Middle frontal gyrus (tissue), 1 donor: Measurements from ENCODE around the gene RMDN2.
A peak's percentile ranks its signal among the peaks of the same experiment; 100 is the strongest.

Source experiments
- DNase-seq: peaks from one replicate; pipeline ENCODE4 v3.0.0-alpha.2; 2015; ENCODE audit warnings: low spot score; ENCODE audit errors: extremely low spot score

The RMDN2 gene, protein sequence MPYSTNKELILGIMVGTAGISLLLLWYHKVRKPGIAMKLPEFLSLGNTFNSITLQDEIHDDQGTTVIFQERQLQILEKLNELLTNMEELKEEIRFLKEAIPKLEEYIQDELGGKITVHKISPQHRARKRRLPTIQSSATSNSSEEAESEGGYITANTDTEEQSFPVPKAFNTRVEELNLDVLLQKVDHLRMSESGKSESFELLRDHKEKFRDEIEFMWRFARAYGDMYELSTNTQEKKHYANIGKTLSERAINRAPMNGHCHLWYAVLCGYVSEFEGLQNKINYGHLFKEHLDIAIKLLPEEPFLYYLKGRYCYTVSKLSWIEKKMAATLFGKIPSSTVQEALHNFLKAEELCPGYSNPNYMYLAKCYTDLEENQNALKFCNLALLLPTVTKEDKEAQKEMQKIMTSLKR

GRCh38 chr2:37925063-37925897 is at the start of gene RMDN2:
TSS of gene RMDN2 (plus strand) at chr2:37925287. CDS start at chr2:37929278, 3,991 bp downstream.
- DNase-seq: peak; percentile 83

GRCh38 chr2:37875403-37875906 is 49.6 kb upstream of the RMDN2 start:
- no peak for DNase-seq

DNA sequence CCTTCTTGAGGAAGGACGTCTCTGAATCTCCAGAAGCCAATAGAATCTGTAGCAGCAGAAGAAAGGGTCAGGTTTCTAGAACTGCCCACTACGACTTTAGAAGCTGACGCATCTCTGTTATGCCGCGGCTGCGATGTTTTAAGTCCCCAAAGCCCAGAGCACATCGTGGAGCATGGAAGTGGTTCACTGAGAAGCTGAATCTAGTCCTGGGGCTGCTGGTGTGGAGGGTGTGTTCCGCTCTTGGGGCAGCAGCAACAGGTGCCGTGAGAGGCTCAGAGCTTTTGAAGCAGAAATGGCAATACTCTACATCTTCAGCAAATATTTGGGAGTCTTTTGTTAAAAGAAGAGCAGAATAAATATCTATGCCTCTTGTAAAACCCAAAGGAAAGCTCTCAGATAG is 48.9 kb upstream of the RMDN2 start:
- no peak for DNase-seq

DNA sequence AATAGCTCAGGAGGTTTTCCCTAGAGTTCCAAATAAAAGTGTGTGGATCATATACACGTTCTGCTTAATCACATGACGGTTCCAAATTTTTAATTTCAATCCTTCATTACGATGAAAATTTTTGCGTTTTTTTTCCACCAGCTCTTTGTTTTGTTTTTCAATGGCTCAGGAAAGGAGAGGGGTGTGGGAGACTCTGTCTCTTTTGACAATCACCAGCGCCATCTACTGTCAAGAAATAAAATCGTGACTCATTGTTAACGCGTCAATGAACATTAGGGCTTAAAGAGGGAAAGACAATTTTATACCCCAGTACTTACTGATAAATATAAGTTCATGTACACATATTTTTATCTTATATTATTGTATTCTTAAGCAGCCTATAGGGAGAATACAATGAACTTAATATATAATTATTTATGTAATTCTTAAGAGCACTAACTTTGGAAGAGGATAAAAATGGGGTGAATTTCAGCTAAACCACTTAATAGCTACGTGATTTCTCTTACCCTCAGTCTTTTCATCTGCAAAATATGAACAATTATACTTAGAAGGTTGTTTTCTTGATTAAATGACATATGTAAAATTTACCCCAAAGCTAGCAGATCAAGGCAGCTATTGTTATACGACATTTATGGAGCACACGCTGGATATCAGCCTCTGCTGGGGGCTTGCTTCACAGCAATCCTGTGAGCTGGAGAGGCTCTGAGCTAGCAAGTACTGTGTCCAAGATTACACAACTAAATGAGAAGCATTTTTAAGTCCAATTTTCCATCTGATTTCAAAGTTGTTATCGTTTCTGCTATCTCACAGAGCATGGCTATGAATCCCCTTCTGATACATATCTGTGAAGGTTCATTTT is 47.4 kb upstream of the RMDN2 start:
- DNase-seq: peak; percentile 43

DNA sequence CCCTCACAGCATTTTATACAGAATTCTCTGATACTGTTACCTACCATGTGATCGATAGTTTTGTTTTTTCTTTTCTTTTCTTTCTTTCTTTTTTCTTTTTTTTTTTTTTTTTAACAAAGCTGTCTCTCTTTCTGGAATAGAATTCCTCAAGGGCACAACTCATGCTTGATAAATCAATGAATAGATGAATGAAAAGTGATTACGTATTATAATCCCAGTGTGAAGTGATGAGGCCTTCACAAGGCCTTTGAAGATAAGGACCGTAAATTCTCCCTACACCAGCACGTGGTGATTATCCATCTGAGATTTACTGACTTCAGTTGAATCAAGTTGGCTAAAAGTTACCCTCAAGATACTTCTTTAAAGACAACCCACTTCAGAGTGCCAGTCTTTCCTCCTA is 46.6 kb upstream of the RMDN2 start:
- DNase-seq: no peak

GRCh38 chr2:37880551-37880950 is 44.5 kb upstream of the RMDN2 start:
- no peak for DNase-seq

DNA sequence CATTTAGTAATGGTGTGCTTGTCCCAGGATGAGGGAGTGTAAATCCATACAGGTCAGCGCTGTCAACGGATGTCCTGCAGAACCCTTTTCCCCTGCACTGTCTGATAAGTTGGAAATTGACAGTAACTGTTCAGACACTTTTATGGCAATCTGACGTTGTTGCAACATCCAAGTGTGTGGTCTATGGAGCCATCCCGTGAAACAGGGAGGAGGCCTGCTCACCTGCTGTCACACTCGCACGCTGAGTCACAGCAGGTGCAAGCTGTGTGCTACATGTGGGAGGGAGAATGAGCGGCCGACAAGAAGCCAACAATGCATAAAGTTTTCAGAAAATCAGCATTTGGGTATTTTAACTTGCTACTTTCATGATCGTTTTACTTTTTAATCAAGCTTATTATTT is 43.7 kb upstream of the RMDN2 start:
- no peak for DNase-seq

DNA sequence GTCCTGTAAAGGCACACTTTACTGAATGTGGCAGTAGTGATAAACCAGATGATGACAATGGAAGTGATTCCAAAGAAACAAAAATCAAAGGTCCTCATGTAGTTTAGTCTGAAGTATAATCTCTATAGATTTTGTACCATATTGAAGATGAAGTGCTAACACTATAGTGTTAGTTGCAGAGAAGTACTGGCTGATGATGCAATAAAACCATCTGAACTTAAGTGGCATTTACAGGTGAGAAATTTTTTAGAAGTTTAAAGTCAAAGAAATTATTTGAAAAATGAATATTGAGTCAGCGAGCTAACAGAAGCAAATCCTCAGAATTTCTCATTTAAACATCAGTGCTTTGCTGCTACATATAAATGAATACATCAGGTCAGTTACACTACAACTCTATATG is 43.1 kb upstream of the RMDN2 start:
- no peak for DNase-seq

DNA sequence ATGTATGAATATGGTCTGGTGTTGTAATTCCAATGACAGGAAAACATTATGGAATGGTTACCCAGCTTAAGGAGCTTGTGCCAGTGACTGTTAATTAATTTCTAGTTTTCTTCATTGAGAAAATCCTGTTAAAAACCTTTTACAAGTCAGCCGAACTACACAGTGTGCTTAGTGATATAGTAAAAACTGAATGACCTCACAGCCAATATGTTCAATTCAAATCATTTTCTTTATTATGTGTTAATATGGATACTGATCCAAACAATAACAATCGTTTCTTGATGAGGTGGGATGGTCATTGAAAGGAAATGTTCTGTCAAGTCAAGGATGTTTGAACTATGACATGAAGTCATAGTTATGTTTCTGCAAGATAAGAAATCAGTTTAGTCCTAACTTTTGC is 41.6 kb upstream of the RMDN2 start:
- DNase-seq: no peak

DNA sequence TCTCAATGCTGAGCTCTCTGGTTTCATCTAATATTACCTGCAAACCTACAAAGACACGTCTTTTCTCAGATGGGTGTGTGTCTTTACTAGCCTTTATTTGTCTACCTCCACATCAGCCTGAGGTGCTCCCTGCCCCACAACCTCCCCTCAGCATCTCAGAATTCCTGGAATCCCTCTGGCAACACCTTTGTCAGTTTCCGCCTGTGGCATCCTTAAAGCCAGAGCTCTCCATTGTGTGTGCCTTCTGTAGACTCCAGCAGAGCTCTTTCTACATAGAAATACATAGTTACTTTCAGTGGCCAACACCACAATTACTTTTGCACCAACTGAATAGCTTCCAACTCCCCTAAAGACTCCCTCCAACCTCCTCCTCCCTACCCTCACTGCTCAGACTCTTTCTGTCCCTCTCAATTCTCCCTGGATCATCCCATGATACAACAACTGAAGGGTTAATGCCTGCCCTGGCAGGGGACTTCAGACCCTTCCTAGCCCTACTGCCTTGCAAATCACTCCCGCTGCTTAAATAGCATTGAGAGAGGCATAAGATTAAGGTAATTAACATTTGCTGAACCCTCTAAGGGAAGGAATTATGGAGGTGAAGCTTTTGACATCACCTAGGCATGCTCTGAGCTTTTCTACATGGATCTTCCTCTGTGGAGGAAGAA is 39.6 kb upstream of the RMDN2 start:
- DNase-seq: no peak

DNA sequence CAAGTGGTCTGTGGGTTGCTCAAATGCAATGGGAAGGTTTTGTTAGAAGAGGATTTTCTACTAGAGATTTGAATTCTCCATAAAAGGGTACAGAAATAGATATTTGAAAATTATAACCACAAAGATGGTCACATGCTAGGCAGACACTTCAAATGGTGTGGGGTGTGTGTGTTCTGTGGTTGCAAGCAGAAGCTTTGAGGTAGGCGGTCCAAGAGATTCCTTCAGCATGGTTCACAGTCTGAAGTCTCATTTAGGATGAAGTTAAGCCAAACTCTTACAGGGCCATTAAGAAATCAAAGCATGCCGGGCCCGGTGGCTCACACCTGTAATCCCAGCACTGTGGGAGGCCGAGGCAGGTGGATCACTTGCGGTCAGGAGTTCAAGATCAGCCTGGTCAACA is 38.3 kb upstream of the RMDN2 start:
- DNase-seq: no peak

- DNase-seq: no peak
Observed at GRCh38 chr2:37887286-37887685, 37.8 kb upstream of the RMDN2 start.

GRCh38 chr2:37890893-37891495 is 34.1 kb upstream of the RMDN2 start:
- DNase-seq: peak; percentile 54

DNA sequence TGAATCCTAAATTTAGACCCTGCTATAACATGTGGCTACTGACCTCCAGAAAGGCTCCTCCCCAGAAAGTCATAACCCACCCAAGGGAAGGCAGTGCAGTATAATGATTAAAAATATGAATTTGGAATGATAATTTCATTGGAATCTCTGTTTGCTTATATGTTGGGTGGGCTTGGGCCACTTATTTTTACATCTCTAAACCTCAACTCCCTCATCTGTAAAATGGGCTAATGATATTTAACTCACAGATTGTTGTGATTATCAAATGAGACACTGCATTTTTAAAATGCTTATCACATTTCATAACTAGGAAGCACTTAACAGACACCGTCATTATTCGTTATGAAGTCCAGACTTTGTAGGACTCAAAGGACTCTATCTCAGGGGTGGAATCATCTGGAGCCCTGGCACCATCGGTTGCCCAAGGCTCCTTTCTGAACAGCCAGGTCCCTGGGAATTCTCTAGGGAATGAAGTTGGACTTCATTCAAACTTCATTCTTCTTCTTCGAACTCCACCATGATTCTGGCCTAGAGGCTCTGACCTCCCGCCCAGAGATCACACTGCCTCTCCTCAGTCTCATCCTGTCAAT is 33.1 kb upstream of the RMDN2 start:
- DNase-seq: no peak

DNA sequence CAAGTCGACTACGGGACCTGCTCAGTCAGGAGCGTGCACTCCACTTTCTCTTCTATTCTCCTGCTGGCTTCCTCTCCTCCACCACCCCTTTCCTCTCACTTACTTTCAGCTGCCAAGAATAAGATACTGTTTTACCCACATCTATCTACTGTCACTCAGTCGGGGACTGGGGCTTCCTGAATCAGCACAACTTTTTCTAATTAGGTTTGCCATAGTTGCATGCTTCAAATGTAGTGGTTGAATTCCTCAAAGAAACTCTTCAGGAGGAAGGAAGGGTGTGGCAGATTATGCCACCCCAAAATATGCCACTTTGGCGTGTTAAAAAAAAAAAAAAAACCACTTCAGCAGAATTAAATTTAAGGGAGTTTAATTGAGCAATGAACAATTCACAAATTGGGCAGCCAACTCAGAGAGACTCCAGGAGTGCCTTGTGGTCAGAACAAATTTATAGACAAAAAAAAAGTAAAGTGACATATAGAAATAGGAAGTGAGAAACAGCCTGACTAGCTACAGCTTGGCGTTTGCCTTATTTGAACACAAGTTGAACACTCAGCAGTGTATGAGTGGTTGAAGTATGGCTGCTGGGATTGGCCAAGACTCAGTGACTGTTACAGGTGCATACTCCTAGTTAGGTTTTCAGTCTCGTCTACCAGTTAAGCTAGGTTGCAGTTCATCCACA is 32.5 kb upstream of the RMDN2 start:
- no peak for DNase-seq

DNA sequence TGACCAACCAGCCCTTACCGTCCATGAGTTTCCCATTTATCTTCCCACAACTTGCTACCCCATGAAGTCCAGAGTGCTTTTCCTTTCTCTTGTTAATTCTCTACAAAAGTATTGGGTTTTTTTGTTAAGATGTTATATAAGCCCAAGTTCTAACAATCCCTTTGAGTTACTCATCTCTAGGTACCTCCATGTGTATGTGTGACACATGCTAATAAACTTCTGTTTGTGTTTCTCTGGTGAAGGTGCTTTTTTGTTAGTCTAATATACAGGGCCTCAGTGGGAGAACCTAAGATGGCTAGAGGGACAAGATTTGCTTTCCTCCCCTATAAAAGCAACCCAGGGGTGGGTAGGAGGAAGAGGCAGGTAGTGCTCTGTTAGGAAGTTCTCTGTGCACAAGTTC is 31.8 kb upstream of the RMDN2 start:
- no peak for DNase-seq

DNA sequence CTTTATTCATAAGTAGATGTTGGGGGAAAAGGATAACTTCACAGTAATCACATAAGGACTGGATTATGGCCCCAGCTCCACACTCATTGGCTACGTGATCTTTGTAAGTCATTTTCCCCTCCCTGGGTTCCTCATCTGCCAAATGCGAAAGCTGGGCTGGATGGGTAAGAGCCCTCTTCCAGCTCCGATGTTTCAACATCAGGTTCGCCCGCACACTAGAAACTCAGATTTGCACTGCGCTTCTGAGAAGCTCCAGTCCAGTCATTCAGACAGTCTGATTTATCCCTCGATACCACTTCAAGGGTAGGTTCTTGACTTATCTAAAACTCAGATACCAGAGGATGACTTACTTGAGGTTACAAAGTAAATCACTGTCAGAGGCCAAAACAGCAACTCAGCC is 31.0 kb upstream of the RMDN2 start:
- no peak for DNase-seq

DNA sequence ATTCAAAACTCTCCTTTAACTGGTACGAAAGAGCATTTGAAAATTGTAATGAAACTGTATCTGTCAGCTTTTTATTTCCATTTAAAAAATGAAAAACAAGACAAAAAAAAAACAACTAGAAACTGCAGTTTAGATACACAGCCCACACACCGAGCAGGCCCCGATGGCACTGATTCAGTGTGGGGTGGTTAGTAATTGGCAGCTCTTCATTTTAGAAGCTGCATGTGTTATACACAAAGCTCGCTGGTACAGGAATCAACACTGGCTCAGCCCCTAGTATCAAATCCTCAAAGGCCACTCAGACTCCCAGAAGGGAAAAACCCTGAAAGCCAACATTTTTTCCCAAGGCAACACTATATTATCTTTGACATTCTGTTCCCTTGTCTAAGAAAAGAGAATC is 30.5 kb upstream of the RMDN2 start:
- no peak for DNase-seq

DNA sequence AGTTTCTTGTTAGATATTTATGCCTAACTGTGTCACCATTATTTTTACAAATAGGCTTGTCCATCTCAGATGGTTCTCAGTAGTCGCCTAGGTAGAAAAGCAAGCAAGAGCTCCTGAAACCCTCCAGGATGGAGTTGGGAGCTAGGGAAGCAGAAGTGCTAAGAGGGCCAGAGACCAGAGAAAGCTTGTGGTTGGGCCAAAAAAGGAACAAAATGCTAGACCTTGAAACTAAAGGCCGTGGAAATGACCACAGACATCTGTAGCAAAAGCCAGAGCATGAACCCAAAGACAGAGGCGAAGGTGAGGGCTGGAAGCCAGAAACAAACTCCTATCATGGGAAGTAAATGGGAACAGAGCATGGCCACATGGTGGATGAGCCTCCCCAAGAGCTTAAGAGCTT is 29.9 kb upstream of the RMDN2 start:
- DNase-seq: no peak

DNA sequence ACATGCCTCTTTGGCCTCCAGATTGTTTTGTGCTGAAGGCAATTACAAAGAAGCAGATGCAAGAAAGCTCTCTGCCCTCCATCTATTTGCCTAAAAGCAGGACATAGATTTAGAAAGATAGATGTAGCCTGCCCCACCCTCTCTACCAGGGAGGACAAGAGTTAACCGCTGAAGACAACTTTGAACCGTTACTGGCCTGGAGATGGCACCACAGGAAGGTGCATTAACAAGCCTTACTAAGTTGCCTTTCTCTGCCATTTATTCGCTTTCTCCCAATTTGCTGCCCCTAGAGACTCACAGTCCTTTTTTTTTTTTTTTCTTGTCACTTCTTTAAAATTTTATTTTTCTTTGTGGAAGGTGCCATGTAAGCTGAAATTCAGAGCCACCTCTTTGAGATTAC is 28.8 kb upstream of the RMDN2 start:
- DNase-seq: no peak
